DND-41 (cell line): ENCODE measurements around the gene SLC35E3.

ENCODE experiments used
- ATAC-seq: fragments of 200-7000 bp; cut with Tn5 transposase; 3 replicates; pipeline ENCODE4 v1.9.1; 2021; ENCODE audit warnings: low read depth; ENCODE audit not compliant: insufficient read depth
- DNase-seq: peaks from one replicate; pipeline ENCODE4 v3.0.0-alpha.2; 2020
- H2AFZ ChIP-seq: 2 replicates; pipeline ENCODE4 v1.6.0; 2012; ENCODE audit warnings: low read depth, low read length
- H3K27ac ChIP-seq: 2 replicates; pipeline ENCODE4 v1.5.1; 2012; ENCODE audit warnings: low read length, inconsistent platforms
- H3K27me3 ChIP-seq: fragments of 200-600 bp; sonication (generic); 2 replicates; pipeline ENCODE4 v1.6.0; 2012; ENCODE audit warnings: low read length, mild to moderate bottlenecking, inconsistent platforms; ENCODE audit not compliant: insufficient read depth, poor library complexity
- H3K36me3 ChIP-seq: 2 replicates; pipeline ENCODE4 v1.5.1; 2012; ENCODE audit warnings: low read length, inconsistent platforms; ENCODE audit not compliant: insufficient read depth
- H3K4me1 ChIP-seq: 2 replicates; pipeline ENCODE4 v1.5.1; 2012; ENCODE audit warnings: mild to moderate bottlenecking, low read length; ENCODE audit not compliant: insufficient read depth
- H3K4me2 ChIP-seq: 2 replicates; pipeline ENCODE4 v1.6.0; 2012; ENCODE audit warnings: mild to moderate bottlenecking, moderate library complexity, low read length, inconsistent platforms; ENCODE audit not compliant: insufficient read depth
- H3K4me3 ChIP-seq, 2 experiments: fragments of 200-600 bp in 1 of 2; shearing (Covaris generic) in 1 of 2; 2 replicates each; pipeline ENCODE4 v1.5.1; 2012 to 2016; ENCODE audit warnings: inconsistent platforms in 2 of 2, low read length in 2 of 2, mild to moderate bottlenecking in 2 of 2, low read depth in 1 of 2, moderate library complexity in 1 of 2
- H3K79me2 ChIP-seq: 2 replicates; pipeline ENCODE4 v1.6.0; 2012; ENCODE audit warnings: low read length, inconsistent platforms; ENCODE audit not compliant: insufficient read depth
- H3K9ac ChIP-seq: 2 replicates; pipeline ENCODE4 v1.6.0; 2012; ENCODE audit warnings: low read depth, mild to moderate bottlenecking, inconsistent platforms, low read length, moderate library complexity
- H3K9me3 ChIP-seq: 2 replicates; pipeline ENCODE4 v1.5.1; 2012; ENCODE audit warnings: low read length, moderate library complexity, mild to moderate bottlenecking, inconsistent platforms; ENCODE audit not compliant: insufficient read depth, severe bottlenecking
- H4K20me1 ChIP-seq: 2 replicates; pipeline ENCODE4 v1.6.0; 2012; ENCODE audit warnings: low read length; ENCODE audit not compliant: insufficient read depth
- EZH2 ChIP-seq: IDR thresholded peaks from 3 replicates; pipeline ENCODE4 v1.6.1; 2012; ENCODE audit warnings: borderline replicate concordance, low read depth, mild to moderate bottlenecking, moderate library complexity, low read length, inconsistent platforms; ENCODE audit not compliant: severe bottlenecking
- TF ChIP-seq, protein P1 (sequence below): IDR thresholded peaks from 2 replicates; pipeline ENCODE4 v1.5.1; 2012; ENCODE audit warnings: borderline replicate concordance, low read length, moderate library complexity, mild to moderate bottlenecking; ENCODE audit not compliant: poor library complexity, severe bottlenecking; ENCODE audit errors: extremely low read depth

The SLC35E3 gene

DNA sequence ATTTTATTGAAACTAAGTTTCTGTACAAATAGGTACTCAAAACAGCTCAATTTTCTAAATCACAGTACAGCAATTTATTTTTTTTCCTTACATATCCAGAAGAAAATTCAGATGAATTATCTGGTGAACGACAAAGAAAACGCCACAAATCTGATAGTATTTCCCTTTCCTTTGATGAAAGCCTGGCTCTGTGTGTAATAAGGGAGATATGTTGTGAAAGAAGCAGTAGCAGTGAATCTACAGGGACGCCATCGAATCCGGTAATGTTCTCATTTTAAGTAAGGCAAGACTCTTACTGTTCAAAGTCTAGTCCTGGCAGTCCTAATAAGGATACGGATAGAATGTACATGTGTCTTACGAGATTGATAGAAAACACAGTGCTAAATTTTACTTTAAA is 82.7 kb downstream of the SLC35E3 start:
- no peak overlapping the region for H3K4me3 ChIP-seq
- H3K27ac ChIP-seq, result no peak overlapping the region
- DNase-seq (no peak), ATAC-seq (no peak)
- H3K27me3 ChIP-seq, result no peaks in the 10 kb centered on the region
- no peak overlapping the region for H2AFZ ChIP-seq
- peaks cover 10% of the 10 kb centered on the region; the same call in 1 of the 2 replicates for H4K20me1 ChIP-seq
- no peak for TF ChIP-seq EZH2
- TF ChIP-seq, protein P1, sequence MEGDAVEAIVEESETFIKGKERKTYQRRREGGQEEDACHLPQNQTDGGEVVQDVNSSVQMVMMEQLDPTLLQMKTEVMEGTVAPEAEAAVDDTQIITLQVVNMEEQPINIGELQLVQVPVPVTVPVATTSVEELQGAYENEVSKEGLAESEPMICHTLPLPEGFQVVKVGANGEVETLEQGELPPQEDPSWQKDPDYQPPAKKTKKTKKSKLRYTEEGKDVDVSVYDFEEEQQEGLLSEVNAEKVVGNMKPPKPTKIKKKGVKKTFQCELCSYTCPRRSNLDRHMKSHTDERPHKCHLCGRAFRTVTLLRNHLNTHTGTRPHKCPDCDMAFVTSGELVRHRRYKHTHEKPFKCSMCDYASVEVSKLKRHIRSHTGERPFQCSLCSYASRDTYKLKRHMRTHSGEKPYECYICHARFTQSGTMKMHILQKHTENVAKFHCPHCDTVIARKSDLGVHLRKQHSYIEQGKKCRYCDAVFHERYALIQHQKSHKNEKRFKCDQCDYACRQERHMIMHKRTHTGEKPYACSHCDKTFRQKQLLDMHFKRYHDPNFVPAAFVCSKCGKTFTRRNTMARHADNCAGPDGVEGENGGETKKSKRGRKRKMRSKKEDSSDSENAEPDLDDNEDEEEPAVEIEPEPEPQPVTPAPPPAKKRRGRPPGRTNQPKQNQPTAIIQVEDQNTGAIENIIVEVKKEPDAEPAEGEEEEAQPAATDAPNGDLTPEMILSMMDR, result no peak
- no peak overlapping the region for H3K9ac ChIP-seq
- peaks cover 90% of the 10 kb centered on the region for H3K36me3 ChIP-seq
- H3K79me2 ChIP-seq, result peaks cover 23% of the 10 kb centered on the region
- no peak overlapping the region for H3K4me2 ChIP-seq
- no peaks in the 10 kb centered on the region for H3K4me1 ChIP-seq
- H3K9me3 ChIP-seq, result no peaks in the 10 kb centered on the region
